ENCODE results near the gene SLCO3A1. TPM values are rescaled to one million over a fixed set of nuclear protein-coding genes. Genes with fewer than 3 reads are reported as not detected.

Gene SLCO3A1
- total and polyA plus RNA-seq, 2 of the 8 experiments (the other 6 are each of a cell fraction or from before 2014, with no cell fraction given) = 15.1 to 20.4 TPM

DNA sequence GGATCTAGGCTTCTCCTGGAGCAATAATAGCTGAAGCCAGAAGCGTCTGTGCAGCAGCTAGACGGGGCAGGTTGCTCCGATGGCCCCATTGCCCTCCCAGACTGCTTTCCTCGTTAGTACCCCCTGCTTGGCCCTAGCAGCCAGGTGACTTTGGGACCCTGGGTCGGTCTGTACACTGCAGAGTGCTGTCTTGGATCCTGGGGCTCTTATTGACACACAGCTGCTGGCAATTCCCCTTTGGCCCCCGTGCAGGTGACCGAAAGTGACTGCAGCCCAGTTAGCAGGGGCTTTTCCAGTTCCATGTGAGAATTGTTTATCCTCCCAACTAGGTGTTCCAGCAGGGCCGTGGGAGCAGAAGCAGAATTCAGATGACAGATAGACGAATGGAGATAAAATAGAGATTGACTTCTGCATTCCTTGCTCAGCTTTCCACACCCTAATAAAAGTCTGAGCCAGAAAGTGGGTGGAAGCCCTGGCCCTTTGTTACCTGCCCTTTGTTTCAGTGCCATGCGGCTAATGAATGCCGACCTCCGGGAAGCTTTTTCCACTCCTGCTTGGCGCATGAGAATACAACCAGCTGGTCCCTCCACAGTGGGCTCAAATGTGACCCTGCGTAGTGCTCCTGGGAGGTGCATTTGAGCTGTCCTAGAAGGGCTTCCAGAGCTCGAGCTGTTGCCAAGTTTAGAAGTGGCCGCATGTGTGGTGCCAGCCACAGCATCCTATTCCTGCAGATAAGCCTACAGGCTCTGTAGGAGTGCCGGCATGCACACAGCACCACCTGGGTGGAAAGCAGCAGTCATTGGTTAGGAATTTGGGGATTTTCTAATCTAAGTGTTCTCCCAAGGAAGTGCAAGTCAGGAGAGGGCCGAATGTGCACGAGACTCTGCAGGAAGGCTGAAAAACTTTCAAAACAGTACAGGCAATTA, 94.4 kb downstream of the SLCO3A1 start:
- H3K14ac ChIP-seq (ENCODE audit: insufficient read length) = no peak overlapping the region
- WGBS, 2 experiments (ENCODE audit: extremely low coverage in 1 of 2, insufficient coverage in 1 of 2, insufficient read length in 1 of 2, insufficient replicate concordance in 2 of 2, low coverage in 1 of 2, low lambda C conversion rate in 2 of 2, missing lambda C conversion rate in 1 of 2) = 39% methylated on average over 19 of the region's 19 CpGs; no CpG with 5 or more reads in 1 of the 2 experiments
- H2BK120ac ChIP-seq (replicated peaks; ENCODE audit: low read depth, low read length) = peak overlapping the region; percentile 88
- peak overlapping the region; percentile 96 for H4K91ac ChIP-seq (replicated peaks; ENCODE audit: insufficient read length, low read length)
- H3K4ac ChIP-seq (replicated peaks; ENCODE audit: insufficient read length, low read depth, low read length) = peak overlapping the region; percentile 60
- H2BK15ac ChIP-seq (ENCODE audit: low read length) = peak overlapping the region; percentile 46; the same call in 1 of the 2 replicates
- peak overlapping the region; percentile 76 for H3K27ac ChIP-seq (ENCODE audit: low read depth, low read length)
- peak overlapping the region; percentile 64; the same call in 1 of the 2 replicates for H2BK20ac ChIP-seq (ENCODE audit: low read length)
- peak overlapping the region; percentile 84 for H3K18ac ChIP-seq (ENCODE audit: extremely low read depth, low read length)
- H4K8ac ChIP-seq (ENCODE audit: extremely low read depth, insufficient read depth, low read length) = peak overlapping the region; percentile 83
- H3K27me3 ChIP-seq (replicated peaks in 1 of 4; ENCODE audit: control insufficient read depth in 3 of 4, extremely low read depth in 1 of 4, insufficient read depth in 3 of 4, low read length in 3 of 4) = no peaks in the 10 kb centered on the region
- POLR2A ChIA-PET (ENCODE audit: partially characterized antibody) = interaction anchor here (0.6 to 1.7 kb wide), 4 partner anchors 9 to 62 kb away, joined by 3 to 5 read pairs (median 4); no protein-coding TSS in a partner anchor
- CTCF ChIA-PET (ENCODE audit: partially characterized antibody) = interaction anchor here (0.8 to 3.2 kb wide), 34 partner anchors 8 to 1046 kb away, joined by 3 to 13 read pairs (median 4); no protein-coding TSS in a partner anchor
- peaks cover 7% of the 10 kb centered on the region; the same call in 1 of the 2 replicates for H3K79me1 ChIP-seq (ENCODE audit: low read depth, low read length)
- peak overlapping the region in 2 of 4 experiments; percentile 51 to 55; a peak in 4 of 7 replicates for H3K9ac ChIP-seq (replicated peaks in 1 of 4; ENCODE audit: extremely low read depth in 1 of 4, low read depth in 3 of 4, low read length in 3 of 4)
- H2BK5ac ChIP-seq (ENCODE audit: low read depth, low read length) = peak overlapping the region; percentile 82; the same call in 1 of the 2 replicates
- peak; percentile 95 for FAIRE-seq
- no peaks in the 10 kb centered on the region for H3K36me3 ChIP-seq (ENCODE audit: control insufficient read depth in 2 of 4, insufficient read depth in 4 of 4, low read length in 3 of 4)
- H3K23ac ChIP-seq (ENCODE audit: insufficient read length) = no peak overlapping the region
- peak; percentile 56 to 59 for DNase-seq (ENCODE audit: low read depth in 1 of 2, low spot score in 2 of 2)
- H3K4me1 ChIP-seq (replicated peaks in 1 of 4; ENCODE audit: control insufficient read depth in 3 of 4, insufficient read depth in 4 of 4, low read length in 3 of 4) = peaks cover 21 to 40% (median 25%) of the 10 kb centered on the region in 4 experiments
- H2BK12ac ChIP-seq (ENCODE audit: low read depth, low read length) = peak overlapping the region; percentile 94
- peak overlapping the region; percentile 34 to 47 for H3K4me2 ChIP-seq (ENCODE audit: insufficient read depth in 1 of 2, low read depth in 2 of 2, low read length in 2 of 2)
- H3K23me2 ChIP-seq (ENCODE audit: low read depth, low read length) = no peaks in the 10 kb centered on the region
- H3K56ac ChIP-seq (replicated peaks; ENCODE audit: insufficient read length, low read depth, low read length) = no peak overlapping the region
- H2AFZ ChIP-seq (ENCODE audit: low read length) = no peak overlapping the region
- H4K20me1 ChIP-seq (replicated peaks in 1 of 2; ENCODE audit: control insufficient read depth in 1 of 2, insufficient read depth in 2 of 2, low read length in 2 of 2) = no peaks in the 10 kb centered on the region
- H2AK5ac ChIP-seq (ENCODE audit: low read depth, low read length) = peak overlapping the region; percentile 66
- peaks cover 0 to 24% of the 10 kb centered on the region in 2 experiments; a peak in 2 of 4 replicates for H3K79me2 ChIP-seq (ENCODE audit: control insufficient read depth in 1 of 2, insufficient read depth in 2 of 2, low read length in 2 of 2)
- H3K9me3 ChIP-seq (ENCODE audit: insufficient read depth in 2 of 2, low read depth in 1 of 2, low read length in 1 of 2) = no peaks in the 10 kb centered on the region
- H4K5ac ChIP-seq (ENCODE audit: insufficient read length, low read depth, low read length) = peak overlapping the region; percentile 58
- H3K4me3 ChIP-seq (ENCODE audit: extremely low read depth in 1 of 4, insufficient read depth in 2 of 4, low read depth in 3 of 4, low read length in 4 of 4) = peak overlapping the region in 2 of 4 experiments; percentile 6 to 16; a peak in 1 of 8 replicates
- no peak for TF ChIP-seq NANOG (IDR thresholded peaks at IDR 0.05; ENCODE audit: insufficient read depth, low read depth, low read length, poor library complexity, severe bottlenecking)
- peak; percentile 71 for TF ChIP-seq JUN (IDR thresholded peaks at IDR 0.05; ENCODE audit: low read depth, low read length)
- no peak for TF ChIP-seq KDM5A (IDR thresholded peaks at IDR 0.05; ENCODE audit: low read length)
- TF ChIP-seq HDAC2 (IDR thresholded peaks at IDR 0.05; ENCODE audit: borderline replicate concordance in 1 of 2, low read depth in 2 of 2, low read length in 2 of 2) = peak; percentile 13 to 85; a peak in 1 of 4 replicates
- TF ChIP-seq SRF (IDR thresholded peaks at IDR 0.05; ENCODE audit: low read depth, low read length) = no peak
- no peak for TF ChIP-seq BCL11A (IDR thresholded peaks at IDR 0.05; ENCODE audit: low read depth in 2 of 2, low read length in 2 of 2)
- TF ChIP-seq CREB1 (IDR thresholded peaks at IDR 0.05) = no peak
- TF ChIP-seq, protein P1, sequence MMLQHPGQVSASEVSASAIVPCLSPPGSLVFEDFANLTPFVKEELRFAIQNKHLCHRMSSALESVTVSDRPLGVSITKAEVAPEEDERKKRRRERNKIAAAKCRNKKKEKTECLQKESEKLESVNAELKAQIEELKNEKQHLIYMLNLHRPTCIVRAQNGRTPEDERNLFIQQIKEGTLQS (IDR thresholded peaks at IDR 0.05; ENCODE audit: insufficient read depth, low read depth, low read length) = no peak
- no peak for TF ChIP-seq ZNF274 (IDR thresholded peaks at IDR 0.05; ENCODE audit: borderline replicate concordance, extremely low read depth, low read length)
- TF ChIP-seq SP4 (IDR thresholded peaks at IDR 0.05; ENCODE audit: low read length) = no peak
